Osteoblast (primary cell): ENCODE data around the gene MAN1C1. TPM values are rescaled to one million over a fixed set of nuclear protein-coding genes. Genes with fewer than 3 reads are reported as not detected.

ENCODE experiments used
- DNase-seq: peaks from one replicate; pipeline ENCODE4 v3.0.0; 2011; ENCODE audit warnings: low spot score, mixed read lengths; ENCODE audit not compliant: insufficient read length; ENCODE audit errors: missing footprints
- H2AFZ ChIP-seq: 2 replicates; pipeline ENCODE4 v1.6.0; 2011; ENCODE audit warnings: mild to moderate bottlenecking, low read length
- H3K27ac ChIP-seq: 2 replicates; pipeline ENCODE4 v1.5.1; 2011; ENCODE audit warnings: mild to moderate bottlenecking, low read depth, low read length, moderate library complexity
- H3K27me3 ChIP-seq: 2 replicates; pipeline ENCODE4 v1.6.0; 2012; ENCODE audit warnings: mild to moderate bottlenecking, control low read depth, inconsistent platforms, low read length, moderate library complexity; ENCODE audit not compliant: insufficient read depth
- H3K36me3 ChIP-seq: 2 replicates; pipeline ENCODE4 v1.5.1; 2011; ENCODE audit warnings: mild to moderate bottlenecking, low read length, control low read depth, moderate library complexity; ENCODE audit not compliant: insufficient read depth
- H3K4me1 ChIP-seq: 2 replicates; pipeline ENCODE4 v1.5.1; 2011; ENCODE audit warnings: mild to moderate bottlenecking, low read length, control low read depth, moderate library complexity; ENCODE audit not compliant: insufficient read depth
- H3K4me2 ChIP-seq: 2 replicates; pipeline ENCODE4 v1.6.0; 2011; ENCODE audit warnings: mild to moderate bottlenecking, low read length; ENCODE audit not compliant: insufficient read depth
- H3K4me3 ChIP-seq: fragments of 200-600 bp; sonication (generic); 3 replicates; pipeline ENCODE4 v1.5.1; 2012; ENCODE audit warnings: mild to moderate bottlenecking, low read length, inconsistent platforms; ENCODE audit not compliant: insufficient read depth
- H3K79me2 ChIP-seq: 2 replicates; pipeline ENCODE4 v1.6.0; 2012; ENCODE audit warnings: mild to moderate bottlenecking, low read length, control low read depth, inconsistent platforms; ENCODE audit not compliant: insufficient read depth
- H3K9me3 ChIP-seq: 2 replicates; pipeline ENCODE4 v1.5.1; 2011; ENCODE audit warnings: low read depth, low read length, control low read depth
- H4K20me1 ChIP-seq: 2 replicates; pipeline ENCODE4 v1.6.0; 2012; ENCODE audit warnings: mild to moderate bottlenecking, low read length, control low read depth; ENCODE audit not compliant: insufficient read depth
- CTCF ChIP-seq: IDR thresholded peaks from 2 replicates; pipeline ENCODE4 v1.5.1; 2011; ENCODE audit warnings: mild to moderate bottlenecking, low read depth, low read length, moderate library complexity; ENCODE audit errors: extremely low read depth
- total RNA-seq: library from RNA; depleted of rRNA; stranded (reverse); fragments of >200 nt; gene quantifications from 2 replicates; pipeline ENCODE4 v1.2.3, GENCODE V29; 2012

Gene MAN1C1
- total RNA-seq, 1 donor, result 16.3 TPM

- Histone ChIP-seq H3K27ac (peak overlapping the region; percentile 77), H2AFZ (no peak overlapping the region), H3K4me3 (no peak overlapping the region), H3K27me3 (no peaks in the 10 kb centered on the region), H3K9me3 (no peaks in the 10 kb centered on the region), H4K20me1 (peaks cover 21% of the 10 kb centered on the region), H3K4me1 (peaks cover 37% of the 10 kb centered on the region), H3K4me2 (peak overlapping the region; percentile 51), H3K79me2 (peaks cover 34% of the 10 kb centered on the region), H3K36me3 (peaks cover 35% of the 10 kb centered on the region)
- TF ChIP-seq CTCF, result no peak
- peak; percentile 90 for DNase-seq
These were observed 188.6 kb downstream of the MAN1C1 start for GRCh38 chr1:25804964-25805862.

- DNase-seq, result peak; percentile 96
- no peak overlapping the region for H3K4me3 ChIP-seq
- no peaks in the 10 kb centered on the region for H3K27me3 ChIP-seq
- H4K20me1 ChIP-seq, result peaks cover 26% of the 10 kb centered on the region
- H3K36me3 ChIP-seq, result peaks cover 40% of the 10 kb centered on the region
- H3K79me2 ChIP-seq, result peaks cover 28% of the 10 kb centered on the region
- peak overlapping the region; percentile 77 for H3K27ac ChIP-seq
- H2AFZ ChIP-seq, result no peak overlapping the region
- no peak for TF ChIP-seq CTCF
- no peaks in the 10 kb centered on the region for H3K9me3 ChIP-seq
- H3K4me2 ChIP-seq, result no peak overlapping the region
- H3K4me1 ChIP-seq, result peaks cover 37% of the 10 kb centered on the region
These were observed 189.3 kb downstream of the MAN1C1 start for GRCh38 chr1:25805863-25806225.

GRCh38 chr1:25806418-25806817 lies 189.8 kb downstream of the MAN1C1 start:
- DNase-seq, result peak; percentile 97
- no peak overlapping the region for H3K4me3 ChIP-seq
- H3K4me1 ChIP-seq, result peaks cover 32% of the 10 kb centered on the region
- H3K9me3 ChIP-seq, result no peaks in the 10 kb centered on the region
- H3K79me2 ChIP-seq, result peaks cover 22% of the 10 kb centered on the region
- peaks cover 45% of the 10 kb centered on the region for H3K36me3 ChIP-seq
- H4K20me1 ChIP-seq, result peaks cover 29% of the 10 kb centered on the region
- H3K27ac ChIP-seq, result peak overlapping the region; percentile 77
- TF ChIP-seq CTCF, result no peak
- peak overlapping the region; percentile 32 for H3K4me2 ChIP-seq
- no peak overlapping the region for H2AFZ ChIP-seq
- no peaks in the 10 kb centered on the region for H3K27me3 ChIP-seq

- Histone ChIP-seq H2AFZ (no peak overlapping the region), H3K4me1 (peaks cover 30% of the 10 kb centered on the region), H3K27ac (no peak overlapping the region), H3K36me3 (peaks cover 53% of the 10 kb centered on the region), H3K4me3 (no peak overlapping the region), H3K9me3 (no peaks in the 10 kb centered on the region), H3K27me3 (no peaks in the 10 kb centered on the region), H4K20me1 (peaks cover 25% of the 10 kb centered on the region), H3K4me2 (no peak overlapping the region), H3K79me2 (peaks cover 10% of the 10 kb centered on the region)
- no peak for TF ChIP-seq CTCF
- DNase-seq, result peak; percentile 78
These were observed 191.1 kb downstream of the MAN1C1 start for GRCh38 chr1:25807480-25808390.
